Keratinocyte (primary cell): Measurements from ENCODE around the gene TFF3. TPM values are rescaled to one million over a fixed set of nuclear protein-coding genes. Genes with fewer than 3 reads are reported as not detected.

Experiments used
- DNase-seq: peaks from one replicate; pipeline ENCODE4 v3.0.0-alpha.2; 2011; ENCODE audit warnings: low read depth, missing footprints, low spot score
- FAIRE-seq: peaks from 2 replicates; lab custom pipeline; 2011; peaks lifted over from hg19 to GRCh38; lab: Jason Lieb, UNC
- H2AFZ ChIP-seq: 2 replicates; pipeline ENCODE4 v1.6.0; 2012; ENCODE audit warnings: low read length, control low read depth, inconsistent platforms; ENCODE audit not compliant: control insufficient read depth
- H3K27ac ChIP-seq: 2 replicates; pipeline ENCODE4 v1.5.1; 2011; ENCODE audit warnings: low read length; ENCODE audit not compliant: control insufficient read depth, insufficient read depth
- H3K27me3 ChIP-seq: 3 replicates; pipeline ENCODE4 v1.6.0; 2011; ENCODE audit warnings: low read length; ENCODE audit not compliant: control insufficient read depth, insufficient read depth; ENCODE audit errors: extremely low read depth
- H3K36me3 ChIP-seq, 2 experiments: 2 replicates in 1 of 2; 3 replicates in 1 of 2; pipeline ENCODE4 v1.5.1; 2011; ENCODE audit warnings: low read length in 2 of 2, mild to moderate bottlenecking in 1 of 2; ENCODE audit not compliant: control insufficient read depth in 2 of 2, insufficient read depth in 2 of 2; ENCODE audit errors: extremely low read depth in 1 of 2
- H3K4me1 ChIP-seq: 3 replicates; pipeline ENCODE4 v1.5.1; 2011; ENCODE audit warnings: low read length; ENCODE audit not compliant: control insufficient read depth, insufficient read depth; ENCODE audit errors: extremely low read depth
- H3K4me2 ChIP-seq: 3 replicates; pipeline ENCODE4 v1.6.0; 2011; ENCODE audit warnings: low read depth, low read length; ENCODE audit not compliant: control insufficient read depth, insufficient read depth; ENCODE audit errors: extremely low read depth
- H3K4me3 ChIP-seq, 3 experiments: fragments of 200-600 bp in 1 of 3; sonication (generic) in 1 of 3; 2 replicates in 2 of 3; 3 replicates in 1 of 3; pipeline ENCODE4 v1.5.1; 2011 to 2016; ENCODE audit warnings: low read length in 3 of 3, mild to moderate bottlenecking in 3 of 3, control low read depth in 2 of 3, inconsistent platforms in 1 of 3, low read depth in 1 of 3, mixed read lengths in 1 of 3, mixed run types in 1 of 3, moderate library complexity in 1 of 3; ENCODE audit not compliant: control insufficient read depth in 2 of 3, insufficient read depth in 2 of 3; ENCODE audit errors: extremely low read depth in 1 of 3
- H3K79me2 ChIP-seq: 2 replicates; pipeline ENCODE4 v1.6.0; 2012; ENCODE audit warnings: low read length; ENCODE audit not compliant: control insufficient read depth, insufficient read depth
- H3K9ac ChIP-seq: 3 replicates; pipeline ENCODE4 v1.6.0; 2011; ENCODE audit warnings: low read length; ENCODE audit not compliant: control insufficient read depth, insufficient read depth; ENCODE audit errors: extremely low read depth
- H3K9me1 ChIP-seq: 3 replicates; pipeline ENCODE4 v1.6.0; 2011; ENCODE audit warnings: low read length; ENCODE audit not compliant: control insufficient read depth, insufficient read depth; ENCODE audit errors: extremely low read depth
- H3K9me3 ChIP-seq: 2 replicates; pipeline ENCODE4 v1.5.1; 2012; ENCODE audit warnings: low read depth, low read length; ENCODE audit not compliant: control insufficient read depth
- H4K20me1 ChIP-seq: 3 replicates; pipeline ENCODE4 v1.6.0; 2011; ENCODE audit warnings: low read length; ENCODE audit not compliant: control insufficient read depth, insufficient read depth; ENCODE audit errors: extremely low read depth
- EZH2 ChIP-seq: IDR thresholded peaks from one replicate; pipeline ENCODE4 v1.6.1; 2012; ENCODE audit warnings: inconsistent platforms, mild to moderate bottlenecking, low read length, moderate library complexity
- dilution Hi-C: fragments of 300-500 bp; cut with MboI; formaldehyde crosslinking; loops from one replicate; pipeline ENCODE4 v1.7.0; 2020; ENCODE audit warnings: low sequenced_read_pairs; ENCODE audit not compliant: extremely low pct_ligation_motif_present
- polyA plus RNA-seq, 5 experiments: library from polyadenylated mRNA; depleted of rRNA in 3 of 5; stranded (reverse) in 3 of 5; stranded (forward) in 1 of 5; unstranded in 1 of 5; fragments of >200 nt; gene quantifications; 1 replicate in 1 of 5; 2 replicates in 3 of 5; 3 replicates in 1 of 5; pipeline versions ENCODE4 v1.2.1 to v1.2.3, GENCODE V29; 2011 to 2012; ENCODE audit warnings: missing spikeins in 2 of 5, low read depth in 1 of 5, low replicate concordance in 1 of 5
- TF ChIP-seq, protein P1 (sequence below), 3 experiments: IDR thresholded peaks in 1 of 3; conservative IDR thresholded peaks in 1 of 3; optimal IDR thresholded peaks in 1 of 3; 2 replicates in 2 of 3; 3 replicates in 1 of 3; pipeline versions ENCODE3 to v1.5.1; 2011; ENCODE audit warnings: low read length in 3 of 3, mild to moderate bottlenecking in 3 of 3, moderate library complexity in 2 of 3, control low read depth in 1 of 3, inconsistent platforms in 1 of 3; ENCODE audit not compliant: insufficient read depth in 2 of 3; ENCODE audit errors: extremely low read depth in 1 of 3

TFF3 gene
- polyA plus RNA-seq, 1 donor (not counting 4 experiments of a cell fraction or from before 2014, with no cell fraction given), result not detected

DNA sequence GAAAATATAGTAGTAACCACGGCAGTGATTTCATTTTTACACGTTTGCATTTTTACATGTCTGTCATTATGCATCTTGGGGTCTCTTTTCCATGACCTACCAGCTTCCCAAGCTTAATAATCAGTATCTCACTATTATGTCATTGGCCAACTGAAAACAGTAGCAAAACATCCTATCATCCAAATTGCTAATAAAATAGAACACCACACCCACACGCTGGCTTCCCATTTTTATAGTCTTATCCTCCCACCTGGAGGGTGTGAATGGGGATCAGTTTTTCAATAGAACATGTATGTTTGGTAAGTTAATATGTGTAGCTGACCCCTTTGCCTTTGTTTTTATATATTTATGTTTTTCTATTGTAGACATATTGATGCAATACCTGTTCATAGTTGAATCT, 11.8 kb downstream of the TFF3 start:
- H4K20me1 ChIP-seq, result no peaks in the 10 kb centered on the region
- peaks cover 6% of the 10 kb centered on the region for H3K27me3 ChIP-seq
- no peaks in the 10 kb centered on the region for H3K9me1 ChIP-seq
- H3K27ac ChIP-seq, result no peak overlapping the region
- DNase-seq, result no peak
- dilution Hi-C loops, result no loop called here
- no peak overlapping the region for H3K9ac ChIP-seq
- TF ChIP-seq EZH2, result no peak
- TF ChIP-seq, protein P1, sequence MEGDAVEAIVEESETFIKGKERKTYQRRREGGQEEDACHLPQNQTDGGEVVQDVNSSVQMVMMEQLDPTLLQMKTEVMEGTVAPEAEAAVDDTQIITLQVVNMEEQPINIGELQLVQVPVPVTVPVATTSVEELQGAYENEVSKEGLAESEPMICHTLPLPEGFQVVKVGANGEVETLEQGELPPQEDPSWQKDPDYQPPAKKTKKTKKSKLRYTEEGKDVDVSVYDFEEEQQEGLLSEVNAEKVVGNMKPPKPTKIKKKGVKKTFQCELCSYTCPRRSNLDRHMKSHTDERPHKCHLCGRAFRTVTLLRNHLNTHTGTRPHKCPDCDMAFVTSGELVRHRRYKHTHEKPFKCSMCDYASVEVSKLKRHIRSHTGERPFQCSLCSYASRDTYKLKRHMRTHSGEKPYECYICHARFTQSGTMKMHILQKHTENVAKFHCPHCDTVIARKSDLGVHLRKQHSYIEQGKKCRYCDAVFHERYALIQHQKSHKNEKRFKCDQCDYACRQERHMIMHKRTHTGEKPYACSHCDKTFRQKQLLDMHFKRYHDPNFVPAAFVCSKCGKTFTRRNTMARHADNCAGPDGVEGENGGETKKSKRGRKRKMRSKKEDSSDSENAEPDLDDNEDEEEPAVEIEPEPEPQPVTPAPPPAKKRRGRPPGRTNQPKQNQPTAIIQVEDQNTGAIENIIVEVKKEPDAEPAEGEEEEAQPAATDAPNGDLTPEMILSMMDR (optimal IDR thresholded peaks at IDR 0.05 in 1 of 3, IDR thresholded peaks at IDR 0.05 in 1 of 3, conservative IDR thresholded peaks at IDR 0.05 in 1 of 3; ENCODE audit: extremely low read depth in 1 of 3, insufficient read depth in 2 of 3, low read length in 3 of 3), result no peak
- H3K4me3 ChIP-seq, result no peak overlapping the region
- no peaks in the 10 kb centered on the region for H3K36me3 ChIP-seq
- H2AFZ ChIP-seq, result no peak overlapping the region
- no peaks in the 10 kb centered on the region for H3K4me1 ChIP-seq
- no peak overlapping the region for H3K4me2 ChIP-seq
- H3K9me3 ChIP-seq, result no peaks in the 10 kb centered on the region
- H3K79me2 ChIP-seq, result no peaks in the 10 kb centered on the region
- FAIRE-seq, result no peak

DNA sequence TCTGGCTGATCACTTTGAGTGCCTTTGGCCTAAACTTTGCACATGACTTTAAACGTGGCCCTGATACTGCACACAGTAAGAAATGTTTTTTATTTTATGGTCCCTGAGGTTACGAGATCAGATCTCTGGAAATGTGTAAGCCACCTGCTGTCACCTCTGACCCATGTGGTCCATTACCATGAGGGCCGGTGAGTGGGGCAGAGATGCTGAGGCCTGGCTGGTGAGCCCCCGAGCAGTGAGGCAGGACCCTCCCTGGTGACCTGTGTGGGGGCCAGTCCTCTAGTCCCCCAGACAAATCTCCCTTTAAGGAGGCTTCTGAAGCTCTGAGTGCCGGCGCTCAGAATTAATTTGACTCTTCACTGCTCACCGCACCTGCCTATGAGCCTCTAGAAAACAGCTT, 12.4 kb downstream of the TFF3 start:
- TF ChIP-seq EZH2, result no peak
- TF ChIP-seq, protein P1 (optimal IDR thresholded peaks at IDR 0.05 in 1 of 3, IDR thresholded peaks at IDR 0.05 in 1 of 3, conservative IDR thresholded peaks at IDR 0.05 in 1 of 3; ENCODE audit: extremely low read depth in 1 of 3, insufficient read depth in 2 of 3, low read length in 3 of 3), result no peak
- no peaks in the 10 kb centered on the region for H3K4me1 ChIP-seq
- dilution Hi-C loops, result no loop called here
- FAIRE-seq (no peak), DNase-seq (no peak)
- no peaks in the 10 kb centered on the region for H3K9me1 ChIP-seq
- H3K27ac ChIP-seq, result no peak overlapping the region
- H3K36me3 ChIP-seq, result no peaks in the 10 kb centered on the region
- H2AFZ ChIP-seq, result no peak overlapping the region
- H3K9me3 ChIP-seq, result no peaks in the 10 kb centered on the region
- no peaks in the 10 kb centered on the region for H4K20me1 ChIP-seq
- no peak overlapping the region for H3K4me2 ChIP-seq
- peaks cover 7% of the 10 kb centered on the region for H3K27me3 ChIP-seq
- no peaks in the 10 kb centered on the region for H3K79me2 ChIP-seq
- no peak overlapping the region for H3K9ac ChIP-seq
- H3K4me3 ChIP-seq, result no peak overlapping the region
